Neural cell (in vitro differentiated cells): ENCODE data around the gene NEURL4. TPM values are rescaled to one million over a fixed set of nuclear protein-coding genes. Genes with fewer than 3 reads are reported as not detected.

Experiments
- H2AFZ ChIP-seq: fragments of 200-600, 300-800 bp; sonication (generic), shearing (Covaris generic); 2 replicates; pipeline ENCODE4 v1.6.0; 2014; ENCODE audit warnings: low read depth, mild to moderate bottlenecking, antibody characterized with exemption, low read length, moderate library complexity
- H3F3A ChIP-seq: fragments of 200-600 bp; shearing (Covaris generic); 2 replicates; pipeline ENCODE4 v1.6.1; 2016; ENCODE audit warnings: mild to moderate bottlenecking, moderate library complexity, mixed read lengths, antibody characterized with exemption, low read length; ENCODE audit not compliant: insufficient read depth, poor library complexity, severe bottlenecking
- H3K27ac ChIP-seq: fragments of 200-600, 300-800 bp; sonication (generic), shearing (Covaris generic); 2 replicates; pipeline ENCODE4 v1.5.1; 2014; ENCODE audit warnings: mild to moderate bottlenecking, low read length, moderate library complexity
- H3K27me3 ChIP-seq: fragments of 300-800, 200-600 bp; sonication (generic), shearing (Covaris generic); 2 replicates; pipeline ENCODE4 v1.6.0; 2014; ENCODE audit warnings: mild to moderate bottlenecking, low read depth, low read length, moderate library complexity; ENCODE audit not compliant: insufficient read depth
- H3K36me3 ChIP-seq: fragments of 300-800, 200-600 bp; sonication (generic), shearing (Covaris generic); 2 replicates; pipeline ENCODE4 v1.5.1; 2014; ENCODE audit warnings: mild to moderate bottlenecking, antibody characterized with exemption, low read length, moderate library complexity; ENCODE audit not compliant: insufficient read depth
- H3K4me2 ChIP-seq: fragments of 300-800, 200-600 bp; sonication (generic), shearing (Covaris generic); 2 replicates; pipeline ENCODE4 v1.6.0; 2014; ENCODE audit warnings: mild to moderate bottlenecking, low read length
- H3K4me3 ChIP-seq: fragments of 300-800, 200-600 bp; sonication (generic), shearing (Covaris generic); 2 replicates; pipeline ENCODE4 v1.5.1; 2014; ENCODE audit warnings: mild to moderate bottlenecking, low read length, moderate library complexity
- H3K79me2 ChIP-seq: fragments of 200-600 bp; shearing (Covaris generic); replicated peaks from 2 replicates; pipeline ENCODE4 v1.6.0; 2014; ENCODE audit warnings: mild to moderate bottlenecking, low read length, moderate library complexity; ENCODE audit not compliant: insufficient read depth
- H3K9ac ChIP-seq: fragments of 300-800, 200-600 bp; sonication (generic), shearing (Covaris generic); 2 replicates; pipeline ENCODE4 v1.6.1; 2016; ENCODE audit warnings: mild to moderate bottlenecking, low read length, mixed read lengths
- H3K9me2 ChIP-seq: fragments of 200-600 bp; shearing (Covaris generic); 2 replicates; pipeline ENCODE4 v1.6.1; 2016; ENCODE audit warnings: mild to moderate bottlenecking, low read length, mixed read lengths; ENCODE audit not compliant: insufficient read depth
- H3K9me3 ChIP-seq: fragments of 200-600, 300-800 bp; sonication (generic), shearing (Covaris generic); 2 replicates; pipeline ENCODE4 v1.6.1; 2016; ENCODE audit warnings: mild to moderate bottlenecking, mixed run types, low read length, moderate library complexity, mixed read lengths
- H4K20me1 ChIP-seq: fragments of 200-600 bp; shearing (Covaris generic); 2 replicates; pipeline ENCODE4 v1.6.1; 2016; ENCODE audit warnings: mild to moderate bottlenecking, mixed run types; ENCODE audit not compliant: insufficient read depth
- EP300 ChIP-seq: fragments of 450-650 bp; conservative IDR thresholded peaks from 2 replicates; pipeline ENCODE4 v1.6.1; 2014; ENCODE audit warnings: antibody characterized with exemption, mild to moderate bottlenecking, moderate library complexity; ENCODE audit not compliant: poor library complexity, severe bottlenecking
- EZH2 ChIP-seq: fragments of 200-600, 300-800 bp; shearing (Covaris generic), sonication (generic); IDR thresholded peaks from 2 replicates; pipeline ENCODE4 v1.6.1; 2014; ENCODE audit warnings: antibody characterized with exemption, low read length, borderline replicate concordance, mild to moderate bottlenecking; ENCODE audit not compliant: insufficient read depth, poor library complexity, severe bottlenecking
- MXI1 ChIP-seq: fragments of 450-650 bp; conservative IDR thresholded peaks from 2 replicates; pipeline ENCODE4 v1.6.1; 2014; ENCODE audit warnings: antibody characterized with exemption, mild to moderate bottlenecking; ENCODE audit not compliant: poor library complexity, severe bottlenecking
- POLR2AphosphoS5 ChIP-seq: IDR thresholded peaks from 2 replicates; pipeline ENCODE4 v1.6.1; 2012
- RAD21 ChIP-seq: fragments of 450-650 bp; conservative IDR thresholded peaks from 2 replicates; pipeline ENCODE4 v1.6.1; 2014; ENCODE audit warnings: antibody characterized with exemption, mild to moderate bottlenecking, moderate library complexity
- SMC3 ChIP-seq: fragments of 450-650 bp; conservative IDR thresholded peaks from 2 replicates; pipeline ENCODE4 v1.6.1; 2014; ENCODE audit warnings: antibody characterized with exemption, mild to moderate bottlenecking, moderate library complexity; ENCODE audit not compliant: poor library complexity
- TAF1 ChIP-seq: IDR thresholded peaks from 2 replicates; pipeline ENCODE4 v1.6.1; 2012; ENCODE audit warnings: low read depth
- polyA plus RNA-seq: library from polyadenylated mRNA; depleted of rRNA; stranded (reverse); fragments of >200 nt; gene quantifications from 2 replicates; pipeline ENCODE4 v1.2.3, GENCODE V29; 2014
- TF ChIP-seq, protein P1 (sequence below): fragments of 450-650 bp; IDR thresholded peaks from 2 replicates; pipeline ENCODE4 v1.5.1; 2014; ENCODE audit warnings: antibody characterized with exemption, mild to moderate bottlenecking, moderate library complexity; ENCODE audit not compliant: poor library complexity, severe bottlenecking
- TF ChIP-seq, protein P2 (sequence below): IDR thresholded peaks from 2 replicates; pipeline ENCODE4 v1.6.1; 2012; ENCODE audit warnings: borderline replicate concordance

The NEURL4 gene
- polyA plus RNA-seq, 1 donor from 2014 or later = 58.4 TPM

DNA sequence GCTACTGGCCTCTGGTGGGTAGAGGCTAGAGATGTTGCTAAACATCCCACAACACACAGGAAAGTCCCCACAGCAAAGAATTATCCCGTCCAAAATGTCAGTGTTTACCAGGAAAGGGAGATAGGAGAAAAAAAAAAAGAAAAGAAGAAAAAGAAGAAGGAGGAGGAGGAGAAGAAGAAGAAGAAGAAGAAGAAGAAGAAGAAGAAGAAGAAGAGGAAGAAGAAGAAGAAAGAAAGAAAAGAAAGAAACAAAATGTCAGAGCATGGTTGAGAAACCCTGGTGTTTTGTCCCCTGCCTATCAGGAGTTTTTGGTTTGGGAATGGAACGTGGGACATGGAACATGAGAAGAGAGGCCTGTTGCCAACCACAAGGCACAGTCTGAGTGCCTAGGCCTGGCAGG lies 28.2 kb upstream of the NEURL4 start:
- TF ChIP-seq EZH2 (no peak), RAD21 (no peak), POLR2AphosphoS5 (no peak), EP300 (no peak), SMC3 (no peak), MXI1 (no peak), TAF1 (no peak)
- TF ChIP-seq, protein P1, sequence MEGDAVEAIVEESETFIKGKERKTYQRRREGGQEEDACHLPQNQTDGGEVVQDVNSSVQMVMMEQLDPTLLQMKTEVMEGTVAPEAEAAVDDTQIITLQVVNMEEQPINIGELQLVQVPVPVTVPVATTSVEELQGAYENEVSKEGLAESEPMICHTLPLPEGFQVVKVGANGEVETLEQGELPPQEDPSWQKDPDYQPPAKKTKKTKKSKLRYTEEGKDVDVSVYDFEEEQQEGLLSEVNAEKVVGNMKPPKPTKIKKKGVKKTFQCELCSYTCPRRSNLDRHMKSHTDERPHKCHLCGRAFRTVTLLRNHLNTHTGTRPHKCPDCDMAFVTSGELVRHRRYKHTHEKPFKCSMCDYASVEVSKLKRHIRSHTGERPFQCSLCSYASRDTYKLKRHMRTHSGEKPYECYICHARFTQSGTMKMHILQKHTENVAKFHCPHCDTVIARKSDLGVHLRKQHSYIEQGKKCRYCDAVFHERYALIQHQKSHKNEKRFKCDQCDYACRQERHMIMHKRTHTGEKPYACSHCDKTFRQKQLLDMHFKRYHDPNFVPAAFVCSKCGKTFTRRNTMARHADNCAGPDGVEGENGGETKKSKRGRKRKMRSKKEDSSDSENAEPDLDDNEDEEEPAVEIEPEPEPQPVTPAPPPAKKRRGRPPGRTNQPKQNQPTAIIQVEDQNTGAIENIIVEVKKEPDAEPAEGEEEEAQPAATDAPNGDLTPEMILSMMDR = no peak
- TF ChIP-seq, protein P2, sequence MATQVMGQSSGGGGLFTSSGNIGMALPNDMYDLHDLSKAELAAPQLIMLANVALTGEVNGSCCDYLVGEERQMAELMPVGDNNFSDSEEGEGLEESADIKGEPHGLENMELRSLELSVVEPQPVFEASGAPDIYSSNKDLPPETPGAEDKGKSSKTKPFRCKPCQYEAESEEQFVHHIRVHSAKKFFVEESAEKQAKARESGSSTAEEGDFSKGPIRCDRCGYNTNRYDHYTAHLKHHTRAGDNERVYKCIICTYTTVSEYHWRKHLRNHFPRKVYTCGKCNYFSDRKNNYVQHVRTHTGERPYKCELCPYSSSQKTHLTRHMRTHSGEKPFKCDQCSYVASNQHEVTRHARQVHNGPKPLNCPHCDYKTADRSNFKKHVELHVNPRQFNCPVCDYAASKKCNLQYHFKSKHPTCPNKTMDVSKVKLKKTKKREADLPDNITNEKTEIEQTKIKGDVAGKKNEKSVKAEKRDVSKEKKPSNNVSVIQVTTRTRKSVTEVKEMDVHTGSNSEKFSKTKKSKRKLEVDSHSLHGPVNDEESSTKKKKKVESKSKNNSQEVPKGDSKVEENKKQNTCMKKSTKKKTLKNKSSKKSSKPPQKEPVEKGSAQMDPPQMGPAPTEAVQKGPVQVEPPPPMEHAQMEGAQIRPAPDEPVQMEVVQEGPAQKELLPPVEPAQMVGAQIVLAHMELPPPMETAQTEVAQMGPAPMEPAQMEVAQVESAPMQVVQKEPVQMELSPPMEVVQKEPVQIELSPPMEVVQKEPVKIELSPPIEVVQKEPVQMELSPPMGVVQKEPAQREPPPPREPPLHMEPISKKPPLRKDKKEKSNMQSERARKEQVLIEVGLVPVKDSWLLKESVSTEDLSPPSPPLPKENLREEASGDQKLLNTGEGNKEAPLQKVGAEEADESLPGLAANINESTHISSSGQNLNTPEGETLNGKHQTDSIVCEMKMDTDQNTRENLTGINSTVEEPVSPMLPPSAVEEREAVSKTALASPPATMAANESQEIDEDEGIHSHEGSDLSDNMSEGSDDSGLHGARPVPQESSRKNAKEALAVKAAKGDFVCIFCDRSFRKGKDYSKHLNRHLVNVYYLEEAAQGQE = no peak
- Histone ChIP-seq H2AFZ (no peak overlapping the region), H3K9me2 (no peaks in the 10 kb centered on the region), H3K27ac (no peak overlapping the region), H3F3A (no peaks in the 10 kb centered on the region), H3K27me3 (no peaks in the 10 kb centered on the region), H3K4me3 (no peak overlapping the region), H3K9me3 (no peaks in the 10 kb centered on the region), H3K79me2 (peaks cover 3% of the 10 kb centered on the region), H4K20me1 (no peaks in the 10 kb centered on the region), H3K4me2 (no peak overlapping the region), H3K36me3 (no peaks in the 10 kb centered on the region), H3K9ac (no peak overlapping the region)

- TF ChIP-seq EZH2 (no peak), MXI1 (no peak), POLR2AphosphoS5 (no peak), RAD21 (no peak), TAF1 (no peak), SMC3 (no peak), EP300 (no peak)
- TF ChIP-seq, protein P2 = no peak
- TF ChIP-seq, protein P1 = no peak
- Histone ChIP-seq H3K36me3 (no peaks in the 10 kb centered on the region), H3K27me3 (no peaks in the 10 kb centered on the region), H3K9me2 (no peaks in the 10 kb centered on the region), H3K9me3 (no peaks in the 10 kb centered on the region), H2AFZ (no peak overlapping the region), H3F3A (no peaks in the 10 kb centered on the region), H3K79me2 (peaks cover 3% of the 10 kb centered on the region), H3K4me2 (no peak overlapping the region), H4K20me1 (no peaks in the 10 kb centered on the region), H3K27ac (no peak overlapping the region), H3K9ac (no peak overlapping the region), H3K4me3 (no peak overlapping the region)
Observed at GRCh38 chr17:7356756-7357155, 27.6 kb upstream of the NEURL4 start.
